Right forelimb (tissue), 1 donor: ENCODE results near the gene KLF16.
"Not testable (repeated sequence)": the region's sequence is repeated elsewhere in the genome, so short reads cannot be mapped to it uniquely, and the experiment has no call there.

Source experiments
- DNase-seq: peaks from one replicate; pipeline ENCODE4 v3.0.0-alpha.2; 2018

KLF16 gene

GRCh38 chr19:1883784-1884183 lies 20.4 kb upstream of the KLF16 start:
- DNase-seq, result no peak

GRCh38 chr19:1882786-1883692 lies 19.7 kb upstream of the KLF16 start:
- no peak for DNase-seq

DNA sequence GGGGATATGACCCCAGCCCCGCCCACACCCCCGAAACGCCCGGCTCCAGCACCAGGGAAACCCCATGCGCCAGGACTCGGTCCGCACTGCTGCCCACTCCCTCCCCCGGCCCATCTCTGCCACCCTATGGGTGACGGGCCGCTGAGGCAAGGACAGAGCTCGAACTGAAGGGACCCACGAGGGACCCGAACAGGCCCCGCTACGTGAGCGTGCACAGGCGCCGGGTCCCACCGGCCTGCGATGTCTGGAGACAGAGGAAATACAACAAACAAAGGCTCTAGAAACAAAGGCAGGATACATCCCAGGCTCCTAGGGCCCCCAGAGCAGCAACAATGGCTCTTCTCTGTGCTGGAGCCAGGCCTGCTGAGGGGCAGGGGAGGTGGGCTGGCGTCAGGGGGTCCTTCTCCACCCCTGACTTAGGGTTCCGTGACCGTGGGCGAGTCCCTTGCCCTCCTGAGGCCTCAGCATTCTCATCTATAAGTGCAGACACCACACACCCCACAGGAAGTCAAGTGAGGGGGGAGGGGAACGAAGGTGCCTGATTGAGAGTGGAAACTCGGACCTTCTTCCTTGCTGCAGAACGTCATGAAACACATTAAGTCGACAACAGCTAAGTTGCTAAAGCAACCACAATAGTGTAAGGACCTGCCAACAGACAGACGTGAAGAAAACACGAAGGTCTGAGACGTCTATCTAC lies 18.9 kb upstream of the KLF16 start:
- no peak for DNase-seq

DNA sequence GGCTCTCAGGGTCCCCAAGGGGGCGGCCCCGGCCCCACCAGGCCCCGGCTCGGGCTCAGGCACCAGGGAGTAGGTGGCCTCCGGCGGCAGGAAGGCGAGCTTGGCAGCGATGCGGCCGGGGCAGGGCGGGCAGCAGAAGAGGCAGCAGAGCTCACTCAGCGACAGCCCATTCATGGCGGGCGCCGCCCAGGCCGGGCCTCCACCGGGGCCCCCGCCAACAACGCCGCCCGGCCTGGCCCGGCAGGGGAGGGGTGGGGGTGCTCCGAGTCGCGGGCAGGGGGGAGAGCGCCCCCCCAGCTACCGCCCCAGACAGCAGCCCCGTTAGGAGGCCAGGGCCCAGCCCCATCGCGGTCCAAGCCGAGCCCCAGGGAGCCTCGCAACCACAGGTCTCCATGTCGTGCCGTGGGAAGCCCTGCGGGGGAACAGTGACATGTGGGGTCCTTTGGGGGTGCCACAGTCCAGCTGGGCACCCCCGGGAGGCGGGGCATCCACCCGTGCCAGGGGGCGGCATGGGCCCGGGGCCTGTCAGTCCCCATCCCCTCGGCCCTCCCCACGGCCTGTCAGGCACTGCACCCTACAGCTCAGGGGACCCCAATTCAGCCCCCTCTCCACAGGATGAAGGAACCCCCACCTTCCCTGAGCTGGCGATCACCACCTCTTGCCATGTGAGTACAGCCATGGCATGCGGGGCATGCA lies 18.2 kb upstream of the KLF16 start:
- DNase-seq, result not testable (repeated sequence)

DNA sequence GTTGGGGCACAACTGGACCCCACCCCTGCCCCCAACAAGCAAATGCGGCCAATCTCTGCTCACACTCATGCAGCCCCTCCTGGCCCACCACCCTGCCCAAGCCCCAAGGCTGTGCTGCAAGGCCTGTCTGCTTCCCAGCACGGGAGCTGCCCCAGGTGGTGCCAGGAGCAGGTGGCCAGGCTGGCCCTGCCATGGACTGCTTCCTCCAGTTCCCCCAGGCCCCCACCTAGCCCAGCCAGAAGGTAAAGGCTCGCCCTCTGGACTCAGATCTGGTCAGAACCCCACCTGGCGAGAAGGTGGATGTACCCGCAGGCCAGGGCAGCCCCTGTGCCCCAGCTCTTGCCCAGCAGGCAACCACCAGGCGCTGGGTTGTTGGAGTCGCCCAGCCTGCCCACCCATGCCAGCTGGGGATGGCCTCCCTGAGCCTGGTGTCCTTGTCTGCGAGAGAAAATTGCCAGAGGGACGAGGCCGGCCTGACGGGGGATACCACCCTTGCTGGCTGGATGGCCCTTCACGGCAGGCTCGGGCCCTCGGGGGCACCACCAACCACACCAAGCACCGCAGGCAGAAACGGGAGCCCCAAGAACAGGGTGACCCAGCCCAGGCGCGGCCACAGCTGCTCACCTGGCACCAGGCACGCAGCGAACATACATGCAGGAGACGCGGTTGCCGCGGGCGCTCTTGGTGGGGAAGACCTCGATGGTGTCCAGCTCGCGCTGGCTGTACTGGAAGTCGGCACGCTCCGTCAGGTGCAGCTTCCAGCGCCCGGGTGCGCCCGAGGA lies 17.4 kb upstream of the KLF16 start:
- no peak for DNase-seq

DNA sequence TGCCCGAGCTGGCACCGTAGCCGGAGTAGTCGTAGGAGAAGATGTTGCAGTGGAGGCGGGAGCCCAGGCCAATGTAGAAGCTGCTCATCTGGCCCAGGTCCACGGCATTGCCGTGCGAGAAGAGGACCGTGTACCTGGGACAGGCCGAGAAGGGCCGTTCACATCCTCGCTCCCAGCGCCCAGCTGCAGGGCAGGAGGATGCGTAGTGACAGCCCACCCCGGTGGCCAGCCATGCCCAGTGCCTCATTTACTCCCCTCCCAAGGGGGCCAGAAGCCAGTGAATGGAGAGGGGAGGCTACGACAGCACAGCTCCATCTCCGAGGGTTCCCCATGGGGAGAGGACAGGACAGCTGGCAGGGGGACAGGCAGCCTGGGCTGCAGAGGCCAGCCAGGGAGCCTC lies 16.6 kb upstream of the KLF16 start:
- not testable (repeated sequence) for DNase-seq

DNA sequence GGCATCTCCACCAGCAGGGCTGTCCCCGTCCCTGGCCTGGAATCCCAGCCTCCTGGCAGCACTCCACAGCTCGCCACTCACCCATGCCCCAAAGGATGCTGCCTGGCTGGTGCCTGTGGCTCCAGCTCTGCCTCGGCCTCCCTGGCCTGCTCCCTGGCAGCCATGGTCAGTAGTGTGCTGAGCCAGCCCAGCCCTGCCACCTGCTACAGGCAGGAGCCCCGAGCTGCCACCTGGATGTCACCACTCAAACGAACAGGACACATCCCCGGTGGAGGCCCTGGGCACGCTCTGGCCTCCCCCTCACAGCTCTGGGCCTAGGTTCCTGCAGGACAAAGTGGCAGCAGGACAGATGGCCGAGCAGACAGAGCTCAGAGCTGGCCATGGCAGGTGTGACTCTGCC lies 15.2 kb upstream of the KLF16 start:
- not testable (repeated sequence) for DNase-seq

GRCh38 chr19:1877280-1877660 lies 13.9 kb upstream of the KLF16 start:
- DNase-seq, result not testable (repeated sequence)

GRCh38 chr19:1876496-1877279 lies 13.3 kb upstream of the KLF16 start:
- peak; percentile 56 for DNase-seq

- peak; percentile 91 for DNase-seq
Observed at GRCh38 chr19:1875646-1876495, 12.5 kb upstream of the KLF16 start.

DNA sequence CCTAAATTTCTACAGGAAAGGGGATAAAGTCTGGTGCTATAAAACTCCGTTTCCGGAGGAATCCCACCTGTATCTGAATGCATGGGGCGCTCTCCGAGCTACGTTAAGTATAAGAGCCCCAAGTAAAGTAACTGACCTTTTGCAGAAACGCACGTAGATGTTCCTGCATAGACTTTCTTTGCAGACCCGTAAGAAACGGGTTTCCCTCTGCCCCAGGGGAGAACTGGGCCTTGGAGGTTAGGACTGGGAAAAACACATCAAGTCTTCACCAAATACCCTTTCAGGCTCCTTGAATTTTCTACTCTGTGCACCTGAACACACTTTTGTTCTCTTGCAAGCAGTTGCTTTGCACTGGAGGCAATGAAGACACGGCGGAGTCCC lies 11.9 kb upstream of the KLF16 start:
- not testable (repeated sequence) for DNase-seq

GRCh38 chr19:1874554-1875185 lies 11.3 kb upstream of the KLF16 start:
- DNase-seq, result no peak

GRCh38 chr19:1873524-1874473 lies 10.4 kb upstream of the KLF16 start:
- DNase-seq, result no peak

DNA sequence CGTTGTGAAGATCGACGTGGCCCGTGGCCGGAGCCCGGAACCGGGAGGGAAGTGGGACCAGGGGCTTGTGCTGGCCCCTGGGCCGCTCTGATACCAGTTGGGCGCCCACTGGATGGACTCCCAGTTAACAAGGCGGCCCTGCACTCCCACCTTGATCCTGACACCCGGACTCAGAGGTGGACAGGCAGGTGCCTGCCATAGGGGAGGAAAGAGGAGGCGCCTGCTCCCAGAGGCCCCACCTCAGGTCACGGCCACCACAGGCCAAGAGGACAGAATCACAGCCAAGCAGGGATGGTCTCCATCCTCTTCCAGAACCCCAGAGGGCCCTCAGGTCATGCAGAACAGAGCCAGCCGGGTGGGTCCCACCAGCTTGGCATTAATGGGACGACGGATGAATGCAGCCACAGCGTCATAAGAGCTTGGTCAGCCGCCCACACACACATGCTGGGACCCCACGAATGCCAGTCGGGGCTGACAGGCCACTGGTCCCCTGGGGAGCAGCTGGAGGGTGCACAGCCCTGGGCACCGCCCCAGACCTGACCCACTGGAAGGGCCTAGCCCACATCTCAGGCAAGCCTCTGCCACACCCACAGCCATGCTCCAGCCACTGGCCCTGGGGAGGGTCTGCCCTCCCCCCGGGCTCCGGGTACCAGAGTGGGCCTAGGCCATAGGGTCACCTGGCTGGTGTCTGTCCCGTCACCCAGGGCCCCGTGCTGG lies 9.6 kb upstream of the KLF16 start:
- DNase-seq, result no peak

GRCh38 chr19:1871630-1872029 lies 8.3 kb upstream of the KLF16 start:
- DNase-seq, result no peak

- no peak for DNase-seq
Observed at GRCh38 chr19:1871140-1871597, 7.8 kb upstream of the KLF16 start.

DNA sequence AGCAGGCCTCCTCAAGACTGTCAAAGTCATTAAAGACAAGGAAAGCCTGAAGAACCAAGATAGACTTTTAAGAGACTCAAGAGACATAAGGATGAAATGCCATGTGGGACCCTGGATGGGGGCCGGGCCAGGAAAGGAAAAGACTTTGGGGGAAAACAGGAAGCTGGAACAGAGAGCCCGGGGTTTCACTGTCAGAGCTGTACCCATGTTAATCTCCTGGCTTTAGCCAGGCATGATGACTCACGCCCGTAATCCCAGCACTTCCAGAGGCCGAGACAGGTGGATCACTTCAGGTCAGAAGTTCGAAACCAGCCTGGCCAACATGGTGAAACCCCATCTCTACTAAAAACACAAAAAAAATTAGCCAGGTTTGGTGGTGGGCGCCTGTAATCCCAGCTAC lies 5.6 kb upstream of the KLF16 start:
- no peak for DNase-seq

GRCh38 chr19:1867349-1867724 lies 4.0 kb upstream of the KLF16 start:
- DNase-seq, result no peak
